Calu3 (cell line): Measurements from ENCODE around the gene CRHR2. TPM values are rescaled to one million over a fixed set of nuclear protein-coding genes. Genes with fewer than 3 reads are reported as not detected.
"Not testable (repeated sequence)": the region's sequence is repeated elsewhere in the genome, so short reads cannot be mapped to it uniquely, and the experiment has no call there.

Experiments used
- BruUV-seq: library from RNA; stranded (reverse); fragments of 400-500 nt; replicated peaks from 2 replicates; lab custom pipeline; 2021; lab: Mats Ljungman, UMichigan
- CTCF ChIA-PET: fragments of 300-600 bp; sonication (Branson Sonifier 250); formaldehyde crosslinking; loops from one replicate; lab custom pipeline; 2022; ENCODE audit warnings: antibody characterized with exemption; lab: Charles Lee
- DNase-seq: peaks from one replicate; pipeline ENCODE4 v3.0.0; 2022
- H3K27ac Mint-ChIP-seq: one replicate; pipeline ENCODE4 v1.8.0; 2022; ENCODE audit warnings: mixed read lengths; ENCODE audit not compliant: unreplicated experiment
- H3K27me3 Mint-ChIP-seq: one replicate; pipeline ENCODE4 v1.8.0; 2022; ENCODE audit warnings: mixed read lengths; ENCODE audit not compliant: unreplicated experiment
- H3K36me3 Mint-ChIP-seq: one replicate; pipeline ENCODE4 v1.8.0; 2022; ENCODE audit warnings: mild to moderate bottlenecking, moderate library complexity, mixed read lengths; ENCODE audit not compliant: insufficient read depth, unreplicated experiment
- H3K4me1 Mint-ChIP-seq: one replicate; pipeline ENCODE4 v1.8.0; 2022; ENCODE audit warnings: mild to moderate bottlenecking, low read depth, mixed read lengths; ENCODE audit not compliant: unreplicated experiment
- H3K4me3 Mint-ChIP-seq: one replicate; pipeline ENCODE4 v1.8.0; 2022; ENCODE audit warnings: mild to moderate bottlenecking, low read depth, moderate library complexity, mixed read lengths; ENCODE audit not compliant: unreplicated experiment
- H3K9me3 Mint-ChIP-seq: one replicate; pipeline ENCODE4 v1.8.0; 2022; ENCODE audit warnings: low read depth, mixed read lengths; ENCODE audit not compliant: unreplicated experiment
- CTCF ChIP-seq: fragments of 200-600 bp; IDR thresholded peaks from one replicate; pipeline ENCODE4 v1.8.0; 2022; ENCODE audit warnings: antibody characterized with exemption; ENCODE audit not compliant: unreplicated experiment
- intact Hi-C: fragments of 100-400 bp; cut with micrococcal nuclease; formaldehyde crosslinking; loops from one replicate; pipeline ENCODE4 v1.10.0; 2022; ENCODE audit not compliant: unreplicated experiment
- total RNA-seq: library from RNA; stranded (reverse); gene quantifications from 2 replicates; pipeline ENCODE4 v1.2.3, GENCODE V29; 2022

The CRHR2 gene
- total RNA-seq, 1 experiment from 2014 or later, result not detected

- no peaks in the 10 kb centered on the region for H3K9me3 Mint-ChIP-seq
- no peak for TF ChIP-seq CTCF
Measured at GRCh38 chr7:30642789-30643188, 39.5 kb downstream of the CRHR2 start.

GRCh38 chr7:30642322-30642721 lies 39.9 kb downstream of the CRHR2 start:
- DNase-seq, H3K4me3 Mint-ChIP-seq, H3K27me3 Mint-ChIP-seq, intact Hi-C loops, H3K27ac Mint-ChIP-seq, CTCF ChIA-PET, H3K9me3 Mint-ChIP-seq, H3K4me1 Mint-ChIP-seq, BruUV-seq: not testable (repeated sequence)
- peaks cover 45% of the 10 kb centered on the region for H3K36me3 Mint-ChIP-seq

More at GRCh38 chr7:30642789-30643188, 39.5 kb downstream of the CRHR2 start:
- no peaks in the 10 kb centered on the region for H3K27me3 Mint-ChIP-seq
- peaks cover 9% of the 10 kb centered on the region for H3K4me1 Mint-ChIP-seq
- H3K27ac Mint-ChIP-seq, result no peak overlapping the region
- BruUV-seq, result no TSS peak
- intact Hi-C loops, result no loop called here
- H3K4me3 Mint-ChIP-seq, result no peak overlapping the region
- no peak for DNase-seq
- peaks cover 50% of the 10 kb centered on the region for H3K36me3 Mint-ChIP-seq
- CTCF ChIA-PET, result no interaction called here

- Mint-ChIP-seq H3K36me3 (peaks cover 54% of the 10 kb centered on the region), H3K27me3 (no peaks in the 10 kb centered on the region), H3K4me3 (no peak overlapping the region), H3K9me3 (no peaks in the 10 kb centered on the region), H3K27ac (no peak overlapping the region), H3K4me1 (no peaks in the 10 kb centered on the region)
- CTCF ChIA-PET, result no interaction called here
- no TSS peak for BruUV-seq
- no peak for DNase-seq
- intact Hi-C loops, result no loop called here
- no peak for TF ChIP-seq CTCF
Measured at GRCh38 chr7:30635798-30636197, 46.5 kb downstream of the CRHR2 start.

GRCh38 chr7:30634634-30635201 lies 47.5 kb downstream of the CRHR2 start:
- CTCF ChIA-PET, result no interaction called here
- H3K36me3 Mint-ChIP-seq, result peaks cover 64% of the 10 kb centered on the region
- H3K27ac Mint-ChIP-seq, result no peak overlapping the region
- H3K4me1 Mint-ChIP-seq, result no peaks in the 10 kb centered on the region
- intact Hi-C loops, result no loop called here
- H3K4me3 Mint-ChIP-seq, result no peak overlapping the region
- no TSS peak for BruUV-seq
- DNase-seq, result no peak
- H3K9me3 Mint-ChIP-seq, result no peaks in the 10 kb centered on the region
- no peaks in the 10 kb centered on the region for H3K27me3 Mint-ChIP-seq
- no peak for TF ChIP-seq CTCF

- H3K4me1 Mint-ChIP-seq, result no peaks in the 10 kb centered on the region
- no peaks in the 10 kb centered on the region for H3K9me3 Mint-ChIP-seq
- H3K4me3 Mint-ChIP-seq, result no peak overlapping the region
- H3K27ac Mint-ChIP-seq, result no peak overlapping the region
- no peak for DNase-seq
- no peak for TF ChIP-seq CTCF
- intact Hi-C loops, result no loop called here
- no peaks in the 10 kb centered on the region for H3K27me3 Mint-ChIP-seq
- BruUV-seq, result no TSS peak
- CTCF ChIA-PET, result no interaction called here
- H3K36me3 Mint-ChIP-seq, result peaks cover 70% of the 10 kb centered on the region
Measured at GRCh38 chr7:30634193-30634626, 48.0 kb downstream of the CRHR2 start.
